HFF-Myc (cell line): ENCODE data around the gene ERMN.
"Not testable (repeated sequence)": the region's sequence is repeated elsewhere in the genome, so short reads cannot be mapped to it uniquely, and the experiment has no call there.

Experiments used
- DNase-seq: peaks from one replicate; pipeline ENCODE4 v3.0.0-alpha.2; 2011; ENCODE audit warnings: low read depth; ENCODE audit errors: extremely low read depth
- H3K4me3 ChIP-seq: replicated peaks from 2 replicates; pipeline ENCODE4 v1.5.1; 2011; ENCODE audit warnings: low read depth, mild to moderate bottlenecking, control low read depth, low read length
- CTCF ChIP-seq: IDR thresholded peaks from 2 replicates; pipeline ENCODE4 v1.5.1; 2012; ENCODE audit warnings: mild to moderate bottlenecking, low read depth, low read length, control low read depth; ENCODE audit errors: missing control alignments

Gene ERMN

GRCh38 chr2:157325786-157326185 lies at the start of gene ERMN:
TSS of gene ERMN (minus strand) at chr2:157325824. CDS start at chr2:157325642, 182 bp downstream.
- no peak for TF ChIP-seq CTCF
- DNase-seq: no peak
- H3K4me3 ChIP-seq: no peak within 1 kb of the TSS

- no peak for TF ChIP-seq CTCF
- DNase-seq: no peak
These were observed 49.8 kb upstream of the ERMN start for GRCh38 chr2:157375384-157375783.

GRCh38 chr2:157368508-157368907 lies 42.9 kb upstream of the ERMN start:
- DNase-seq: not testable (repeated sequence)

More at GRCh38 chr2:157375384-157375783, 49.8 kb upstream of the ERMN start:
- H3K4me3 ChIP-seq: no peak overlapping the region

GRCh38 chr2:157367704-157368103 lies 42.1 kb upstream of the ERMN start:
- H3K4me3 ChIP-seq: no peak overlapping the region
- DNase-seq: no peak
- no peak for TF ChIP-seq CTCF

More at GRCh38 chr2:157368508-157368907, 42.9 kb upstream of the ERMN start:
- not testable (repeated sequence) for H3K4me3 ChIP-seq

GRCh38 chr2:157364257-157364974 lies 38.8 kb upstream of the ERMN start:
- DNase-seq: no peak
- TF ChIP-seq CTCF: no peak
- H3K4me3 ChIP-seq: no peak overlapping the region

- no peak for DNase-seq
- TF ChIP-seq CTCF: no peak
- no peak overlapping the region for H3K4me3 ChIP-seq
These were observed 38.0 kb upstream of the ERMN start for GRCh38 chr2:157363612-157364101.

GRCh38 chr2:157362627-157363026 lies 37.0 kb upstream of the ERMN start:
- no peak overlapping the region for H3K4me3 ChIP-seq
- TF ChIP-seq CTCF: no peak
- DNase-seq: no peak
